HG02571 (cell line): ENCODE data around the gene VDAC1.

Experiments
- ATAC-seq: cut with Tn5 transposase; IDR thresholded peaks from one replicate; pipeline ENCODE4 v1.9.1; 2021; ENCODE audit warnings: mild to moderate bottlenecking, moderate library complexity; ENCODE audit not compliant: unreplicated experiment

VDAC1 gene

GRCh38 chr5:133930061-133930812, 74.5 kb downstream of the VDAC1 start:
- ATAC-seq = peak; percentile 42

GRCh38 chr5:133928587-133929393, 76.0 kb downstream of the VDAC1 start:
- ATAC-seq = no peak

DNA sequence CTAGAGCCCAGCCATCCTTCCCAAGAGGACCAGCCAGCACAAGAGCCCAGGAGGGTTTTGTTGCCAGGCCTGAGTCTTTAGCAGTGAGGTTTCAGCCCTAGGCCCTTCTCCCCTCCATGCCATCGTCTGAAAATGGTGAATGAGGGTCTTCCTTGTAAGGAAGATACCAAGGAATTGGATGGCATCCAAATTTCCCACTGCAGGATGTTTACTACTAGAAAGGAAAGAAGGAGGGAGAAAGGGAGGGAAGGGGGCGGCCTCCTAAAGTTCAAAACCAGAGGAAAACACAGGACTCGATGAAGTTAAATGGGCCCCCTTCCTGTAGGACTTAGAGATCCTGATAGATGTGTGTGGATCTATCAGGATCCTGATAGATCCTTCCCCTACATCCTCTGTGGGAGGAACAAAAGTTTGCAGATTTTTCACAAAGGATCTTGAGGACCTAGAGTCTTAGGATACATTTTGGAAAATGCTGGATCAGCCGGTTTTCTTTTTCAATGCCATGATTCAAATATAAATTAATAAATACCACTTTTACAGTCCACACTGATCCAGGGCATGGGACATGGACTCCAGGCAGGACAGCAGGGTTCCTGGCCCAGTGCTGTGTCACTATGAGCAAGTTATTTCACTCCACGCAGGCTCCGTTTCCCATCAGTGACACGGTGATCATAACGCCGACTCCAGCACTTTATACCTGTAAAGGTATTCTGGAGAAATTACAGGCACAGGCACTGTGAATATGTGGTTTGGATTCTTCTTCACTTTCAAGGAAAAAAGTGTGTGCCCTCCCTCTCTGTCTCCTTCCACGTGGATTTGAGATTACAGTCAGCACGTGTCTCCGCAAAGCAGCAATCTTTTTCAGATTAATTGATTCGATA, 77.2 kb downstream of the VDAC1 start:
- ATAC-seq = no peak

DNA sequence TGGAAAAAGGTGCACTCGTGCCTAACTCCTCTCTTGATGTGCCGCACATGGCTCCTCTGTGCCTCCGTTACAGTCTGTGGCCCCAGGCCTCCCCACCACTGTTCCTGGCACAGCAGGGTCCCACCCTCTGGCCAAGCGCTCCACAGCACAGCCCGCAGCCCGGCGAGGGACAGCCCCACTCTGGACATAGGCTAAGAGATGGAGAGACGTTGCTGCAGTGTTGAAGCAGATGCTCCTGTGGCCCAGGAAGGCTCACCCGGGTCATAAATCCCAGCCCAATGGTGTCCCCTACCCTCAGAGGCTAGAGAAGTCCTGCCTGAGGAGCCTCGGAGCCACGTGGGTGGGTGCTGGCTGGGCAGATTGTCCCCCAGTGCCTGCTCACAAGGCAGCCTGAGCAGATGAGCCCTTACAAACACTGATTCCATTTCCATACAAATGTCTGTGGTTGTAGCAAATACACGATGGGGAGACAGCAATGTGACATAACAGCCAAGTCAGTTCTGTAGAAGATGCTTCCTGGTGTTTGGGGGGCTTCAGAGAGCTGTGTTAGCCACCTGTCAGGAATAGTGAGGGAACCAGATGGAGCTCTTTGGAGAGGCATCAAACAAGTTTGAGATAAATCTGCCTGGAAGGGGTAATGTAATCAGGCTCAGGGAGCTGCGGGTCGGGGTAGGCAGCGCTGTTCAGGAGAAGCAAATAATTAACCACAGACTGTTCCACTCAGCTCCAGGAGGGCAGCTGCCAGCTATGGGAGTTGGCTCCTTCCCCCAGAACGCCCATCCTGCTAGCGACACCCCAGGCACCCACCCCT, 78.1 kb downstream of the VDAC1 start:
- no peak for ATAC-seq

DNA sequence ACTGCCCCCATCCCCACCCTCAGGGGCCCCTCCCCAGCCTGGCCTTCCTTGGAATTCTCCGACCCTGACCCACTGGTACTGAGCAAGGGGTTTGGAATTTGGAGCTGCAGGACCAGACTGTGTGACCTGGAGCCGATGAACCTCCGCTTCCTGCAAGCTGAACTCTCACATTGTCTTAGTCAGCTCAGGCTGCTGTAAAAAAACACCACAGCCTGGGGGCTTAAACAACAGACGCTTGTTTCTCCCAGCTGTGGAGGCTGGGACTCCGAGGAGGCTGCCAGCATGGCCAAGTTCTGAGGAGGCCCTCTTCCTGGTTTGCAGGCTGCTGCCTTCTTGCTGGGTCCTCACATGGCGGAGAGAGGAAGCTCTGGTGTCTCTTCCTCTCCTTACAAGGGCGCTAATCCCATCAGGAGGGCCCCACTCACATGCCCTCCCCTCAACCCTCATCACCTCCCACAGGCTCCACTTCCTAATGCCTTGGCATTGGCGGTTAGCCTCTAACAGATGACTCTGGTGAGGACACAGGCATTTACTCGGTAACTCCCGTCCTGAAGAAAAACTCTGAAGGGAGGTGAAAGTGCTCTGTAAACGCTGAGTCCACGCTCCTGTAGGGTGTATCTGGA, 78.8 kb downstream of the VDAC1 start:
- no peak for ATAC-seq

- no peak for ATAC-seq
Measured at GRCh38 chr5:133925269-133925668, 79.5 kb downstream of the VDAC1 start.

DNA sequence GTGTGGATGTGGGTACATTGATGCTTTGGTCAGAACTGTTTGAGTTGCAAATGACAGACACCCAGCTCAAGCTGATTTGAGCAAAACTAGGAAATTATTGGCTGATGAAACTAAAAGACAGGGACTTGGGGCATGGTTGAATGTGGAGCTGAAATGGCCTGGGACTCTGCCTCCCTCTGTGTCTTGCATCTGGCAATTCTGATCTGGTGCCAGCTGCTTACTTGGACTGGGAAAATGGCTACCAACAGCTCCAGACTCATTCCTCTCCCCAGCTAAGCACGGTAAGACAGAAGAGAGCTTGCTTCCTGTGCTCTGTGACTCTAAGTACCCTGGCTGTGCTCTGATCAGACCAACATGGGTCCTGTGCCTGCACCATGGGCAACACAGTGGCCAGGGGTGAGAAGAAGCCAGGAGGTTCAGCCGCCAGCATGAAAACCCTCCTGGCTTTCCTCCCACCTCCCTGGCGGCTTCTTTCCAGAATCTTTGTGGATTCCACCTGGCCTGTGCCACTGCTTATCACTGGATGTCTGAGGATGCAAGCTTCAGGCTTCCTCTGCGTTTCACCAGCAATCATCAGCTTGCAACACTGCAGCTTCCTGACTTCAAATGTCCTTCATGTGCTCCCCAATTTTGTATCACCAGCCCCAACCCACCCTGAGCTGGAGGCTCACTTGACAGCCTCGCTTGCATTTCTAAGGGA, 80.4 kb downstream of the VDAC1 start:
- no peak for ATAC-seq

- ATAC-seq = no peak
Measured at GRCh38 chr5:133921979-133922378, 82.8 kb downstream of the VDAC1 start.
